GM18505 (cell line): ENCODE data around the gene NR1H3.
"Not testable (repeated sequence)": the region's sequence is repeated elsewhere in the genome, so short reads cannot be mapped to it uniquely, and the experiment has no call there.

Source experiments
- ATAC-seq: cut with Tn5 transposase; IDR thresholded peaks from one replicate; pipeline ENCODE4 v1.9.1; 2021; ENCODE audit not compliant: unreplicated experiment
- POLR2A ChIP-seq: IDR thresholded peaks from 4 replicates; pipeline ENCODE4 v1.6.1; 2011; ENCODE audit warnings: borderline replicate concordance; ENCODE audit not compliant: insufficient read depth, insufficient read length; ENCODE audit errors: extremely low read depth

NR1H3 gene

DNA sequence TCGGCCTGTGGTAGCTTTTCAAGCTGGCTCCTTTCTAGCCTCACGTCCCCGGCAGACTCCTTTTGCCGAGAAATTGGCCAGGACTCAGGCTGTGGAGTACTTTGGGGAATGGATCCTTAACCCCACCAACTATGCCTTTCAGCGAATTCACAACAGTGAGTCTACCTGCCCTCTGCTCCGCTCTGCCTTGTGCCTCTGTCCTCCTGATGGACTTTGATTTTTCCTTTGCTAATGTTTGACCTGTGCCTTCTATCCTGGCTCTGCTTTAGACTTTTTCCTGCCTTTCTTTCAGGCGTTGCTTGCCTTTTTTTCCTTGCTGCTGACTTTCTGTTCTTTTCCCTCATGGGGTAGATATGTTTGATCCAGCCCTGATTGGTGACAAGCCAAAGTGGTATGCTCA is 24.7 kb downstream of the NR1H3 start:
- no peak for ATAC-seq
- TF ChIP-seq POLR2A = no peak

DNA sequence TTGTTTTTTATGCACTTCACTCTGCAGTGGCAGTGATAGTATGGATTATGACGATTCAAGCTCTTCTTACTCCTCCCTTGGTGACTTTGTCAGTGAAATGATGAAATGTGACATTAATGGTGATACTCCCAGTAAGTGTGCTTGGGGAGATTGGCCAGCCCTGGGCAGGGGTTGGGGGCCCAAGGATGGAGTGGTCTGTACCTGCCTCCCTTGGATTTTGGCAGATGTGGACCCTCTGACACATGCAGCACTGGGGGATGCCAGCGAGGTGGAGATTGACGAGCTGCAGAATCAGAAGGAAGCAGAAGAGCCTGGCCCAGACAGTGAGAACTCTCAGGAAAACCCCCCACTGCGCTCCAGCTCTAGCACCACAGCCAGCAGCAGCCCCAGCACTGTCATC is 26.4 kb downstream of the NR1H3 start:
- no peak for TF ChIP-seq POLR2A
- ATAC-seq = no peak

DNA sequence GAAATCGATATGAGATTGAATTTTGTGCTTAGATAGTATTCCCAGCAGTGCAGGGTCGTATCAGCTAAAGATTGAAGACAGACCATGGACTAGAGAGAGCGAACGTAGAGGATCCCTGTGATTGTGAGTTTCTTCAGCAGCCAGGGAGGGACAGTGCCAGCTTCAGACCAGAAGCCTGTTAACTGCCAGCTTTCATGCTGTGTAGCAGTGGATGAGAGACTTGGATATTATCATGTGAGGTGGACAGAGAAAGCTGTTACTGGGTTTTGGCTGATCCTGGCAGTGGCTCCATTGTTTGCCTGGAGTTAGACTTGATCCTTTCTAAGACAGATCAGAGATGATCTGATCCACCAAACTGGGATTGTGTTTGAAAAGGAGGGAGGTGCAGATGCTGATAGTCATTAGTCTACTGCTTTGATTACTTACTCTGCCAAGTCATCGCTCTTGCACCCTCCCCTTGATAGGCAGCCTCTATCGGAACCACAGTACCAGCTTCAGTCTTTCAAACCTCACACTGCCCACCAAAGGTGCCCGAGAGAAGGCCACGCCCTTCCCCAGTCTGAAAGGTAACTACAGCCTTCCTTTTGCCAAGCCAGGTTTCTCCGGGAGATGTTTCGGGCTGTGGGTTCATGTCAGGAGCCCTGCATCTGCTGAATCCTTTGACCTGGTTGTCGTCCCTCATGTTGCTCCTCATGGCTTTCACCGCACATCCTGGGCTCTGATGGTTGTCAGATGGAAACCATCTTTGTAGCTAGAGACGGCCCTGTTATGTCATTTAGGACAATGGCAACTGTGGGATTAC is 28.4 kb downstream of the NR1H3 start:
- no peak for TF ChIP-seq POLR2A
- ATAC-seq = no peak

DNA sequence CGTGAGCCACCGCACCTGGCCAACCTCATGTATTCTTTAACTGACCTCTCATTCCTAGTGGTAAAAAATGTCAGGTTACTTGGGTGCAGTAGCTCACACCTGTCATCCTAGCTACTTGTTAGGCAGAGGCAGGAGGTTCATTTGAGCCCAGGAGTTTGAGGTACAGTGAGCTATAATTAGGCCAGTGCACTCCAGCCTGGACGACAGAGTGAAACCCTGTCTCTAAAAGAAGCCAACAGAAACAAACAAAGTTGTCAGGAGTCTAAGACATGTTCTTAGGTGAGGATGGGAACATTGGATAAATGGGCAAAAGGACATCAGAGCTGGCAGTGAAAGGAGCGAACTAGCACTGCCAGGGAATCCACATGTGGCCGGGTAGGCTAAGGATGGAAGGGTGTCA is 30.3 kb downstream of the NR1H3 start:
- no peak for TF ChIP-seq POLR2A
- no peak for ATAC-seq

DNA sequence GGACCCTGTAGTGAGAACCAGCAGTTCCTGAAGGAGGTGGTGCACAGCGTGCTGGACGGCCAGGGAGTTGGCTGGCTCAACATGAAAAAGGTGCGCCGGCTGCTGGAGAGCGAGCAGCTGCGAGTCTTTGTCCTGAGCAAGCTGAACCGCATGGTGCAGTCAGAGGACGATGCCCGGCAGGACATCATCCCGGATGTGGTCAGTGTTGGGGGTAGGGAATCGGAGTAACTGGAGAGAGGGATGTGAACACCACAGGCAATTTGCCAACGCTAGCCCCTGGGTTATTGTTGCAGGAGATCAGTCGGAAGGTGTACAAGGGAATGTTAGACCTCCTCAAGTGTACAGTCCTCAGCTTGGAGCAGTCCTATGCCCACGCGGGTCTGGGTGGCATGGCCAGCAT is 32.1 kb downstream of the NR1H3 start:
- no peak for TF ChIP-seq POLR2A
- no peak for ATAC-seq

DNA sequence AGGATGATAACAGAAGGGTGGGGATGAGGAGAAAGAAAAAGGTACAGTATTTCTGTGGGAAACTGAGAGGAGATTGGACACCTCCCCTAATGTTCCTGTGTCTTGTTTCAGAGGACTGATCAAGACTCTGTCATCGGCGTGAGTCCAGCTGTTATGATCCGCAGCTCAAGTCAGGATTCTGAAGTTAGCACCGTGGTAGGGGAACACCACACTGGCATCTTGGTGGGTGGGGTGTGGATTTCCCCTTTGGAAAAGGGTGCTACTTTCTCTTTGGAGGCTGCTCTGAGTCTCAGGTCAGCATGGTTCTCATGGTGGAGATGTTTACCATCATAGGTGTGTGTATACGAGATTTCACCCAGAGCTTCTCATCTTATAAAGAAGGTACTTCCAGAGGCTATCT is 37.6 kb downstream of the NR1H3 start:
- TF ChIP-seq POLR2A = no peak
- no peak for ATAC-seq

DNA sequence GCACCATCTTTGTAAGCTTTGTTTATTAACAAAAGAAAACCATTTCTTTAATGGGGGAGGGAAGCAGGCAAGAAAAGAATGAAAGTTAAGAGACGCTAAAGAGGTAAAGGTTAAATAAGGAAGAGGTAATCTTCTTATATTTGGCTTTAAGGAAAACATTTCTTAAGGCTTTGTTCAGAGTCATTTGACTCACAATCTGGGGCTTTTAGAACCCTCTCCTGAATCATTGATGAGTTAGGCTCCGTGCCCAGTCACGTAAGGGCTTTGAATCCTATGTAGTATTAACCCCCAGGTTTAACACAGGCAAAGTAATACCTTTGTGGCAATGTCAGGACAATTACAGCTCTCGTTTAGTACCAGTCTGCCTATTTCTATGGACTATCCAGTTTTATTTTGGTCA is 38.2 kb downstream of the NR1H3 start:
- ATAC-seq = no peak

DNA sequence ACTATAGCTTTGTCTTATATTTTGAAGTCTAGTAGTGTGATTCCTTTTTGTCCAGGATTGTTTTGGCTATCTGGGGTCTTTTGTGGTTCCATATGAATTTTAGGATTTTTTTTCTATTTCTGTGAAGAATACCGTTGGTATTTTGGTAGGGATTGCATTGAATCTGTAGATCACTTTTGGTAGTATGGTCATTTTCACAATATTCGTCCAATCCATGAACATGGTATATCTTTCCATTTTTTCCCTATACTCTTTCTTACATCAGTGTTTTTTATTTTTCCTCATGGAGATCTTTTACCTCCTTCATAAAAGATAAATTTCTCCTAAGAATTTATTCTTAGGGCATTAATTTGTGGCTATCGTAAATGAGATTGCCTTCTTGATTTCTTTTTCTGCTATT is 41.3 kb downstream of the NR1H3 start:
- TF ChIP-seq POLR2A = no peak

More for the DNA sequence above, 38.2 kb downstream of the NR1H3 start:
- no peak for TF ChIP-seq POLR2A

DNA sequence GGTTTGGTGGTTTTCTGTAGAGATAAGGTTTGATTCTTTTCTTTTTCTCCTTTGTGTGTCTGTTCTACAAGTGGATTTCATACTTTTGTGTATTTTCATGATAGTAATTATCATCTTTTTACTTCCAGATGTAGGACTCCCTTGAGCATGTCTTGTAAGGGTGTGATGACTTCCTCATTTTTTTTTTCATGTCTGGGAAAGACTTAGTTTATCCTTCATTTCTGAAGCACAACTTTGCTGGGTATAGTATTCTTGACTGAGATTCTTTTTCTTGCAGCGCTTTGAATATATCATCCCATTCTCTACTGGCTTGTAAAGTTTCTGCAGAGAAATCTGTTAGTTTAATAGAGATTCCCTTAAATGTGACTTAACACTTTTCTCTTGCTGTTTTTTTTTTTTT is 45.1 kb downstream of the NR1H3 start:
- TF ChIP-seq POLR2A = no peak
- no peak for ATAC-seq

More for the DNA sequence above, 41.3 kb downstream of the NR1H3 start:
- ATAC-seq = no peak

DNA sequence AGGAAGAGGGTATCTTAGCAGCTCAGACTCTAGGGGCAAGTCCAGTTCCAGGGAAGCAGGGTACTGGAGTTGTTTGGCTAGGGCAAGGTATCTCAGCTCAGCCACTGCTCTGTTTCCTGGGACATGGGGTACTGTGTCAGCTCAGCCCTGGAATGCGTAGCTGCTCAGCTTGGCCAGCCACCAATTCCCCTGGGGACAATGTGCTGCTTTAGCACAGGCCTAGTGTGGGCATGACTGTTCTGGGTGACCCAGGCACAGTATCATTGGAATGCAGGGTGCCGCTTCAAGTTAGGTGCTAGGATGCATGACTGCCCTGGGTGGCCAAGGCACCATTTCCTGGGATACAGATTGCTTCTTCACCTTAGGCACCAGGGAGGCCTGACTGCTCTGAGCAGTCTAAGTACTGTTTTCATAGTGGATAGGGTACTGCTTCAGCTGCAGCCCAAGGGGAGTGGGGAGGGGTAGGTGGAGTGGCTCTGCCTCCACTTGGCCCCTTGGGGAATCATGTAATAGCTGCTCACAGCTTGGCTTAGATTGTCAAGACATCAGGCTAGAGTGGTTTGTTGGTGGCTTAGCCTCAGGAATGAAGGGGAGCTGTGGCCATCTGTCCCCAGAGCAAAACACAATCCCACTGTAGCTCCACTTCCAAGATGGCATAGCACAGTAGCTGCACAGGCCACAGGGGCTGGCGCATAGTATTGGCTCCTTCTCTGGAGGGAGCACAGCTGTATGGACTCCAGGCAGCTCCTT is 48.1 kb downstream of the NR1H3 start:
- no peak for ATAC-seq
- TF ChIP-seq POLR2A = no peak

DNA sequence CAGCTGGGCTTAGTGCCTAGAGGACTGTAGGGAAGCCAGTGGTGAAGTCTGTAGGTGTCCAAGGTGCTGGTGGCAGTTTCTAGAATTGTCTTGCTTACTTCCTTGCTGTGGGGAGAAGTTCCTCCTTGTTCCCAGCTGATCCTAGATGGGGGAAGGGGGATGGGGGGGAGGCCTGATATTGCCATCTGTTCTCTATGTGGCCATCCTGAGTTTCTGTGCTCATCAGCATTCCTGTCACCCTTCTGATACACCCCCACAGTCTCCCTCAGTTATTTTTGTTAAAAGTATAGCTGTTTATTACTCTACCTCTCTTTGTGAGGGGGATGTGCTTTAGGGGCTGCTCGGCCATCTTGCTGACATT is 48.7 kb downstream of the NR1H3 start:
- no peak for TF ChIP-seq POLR2A
- no peak for ATAC-seq

DNA sequence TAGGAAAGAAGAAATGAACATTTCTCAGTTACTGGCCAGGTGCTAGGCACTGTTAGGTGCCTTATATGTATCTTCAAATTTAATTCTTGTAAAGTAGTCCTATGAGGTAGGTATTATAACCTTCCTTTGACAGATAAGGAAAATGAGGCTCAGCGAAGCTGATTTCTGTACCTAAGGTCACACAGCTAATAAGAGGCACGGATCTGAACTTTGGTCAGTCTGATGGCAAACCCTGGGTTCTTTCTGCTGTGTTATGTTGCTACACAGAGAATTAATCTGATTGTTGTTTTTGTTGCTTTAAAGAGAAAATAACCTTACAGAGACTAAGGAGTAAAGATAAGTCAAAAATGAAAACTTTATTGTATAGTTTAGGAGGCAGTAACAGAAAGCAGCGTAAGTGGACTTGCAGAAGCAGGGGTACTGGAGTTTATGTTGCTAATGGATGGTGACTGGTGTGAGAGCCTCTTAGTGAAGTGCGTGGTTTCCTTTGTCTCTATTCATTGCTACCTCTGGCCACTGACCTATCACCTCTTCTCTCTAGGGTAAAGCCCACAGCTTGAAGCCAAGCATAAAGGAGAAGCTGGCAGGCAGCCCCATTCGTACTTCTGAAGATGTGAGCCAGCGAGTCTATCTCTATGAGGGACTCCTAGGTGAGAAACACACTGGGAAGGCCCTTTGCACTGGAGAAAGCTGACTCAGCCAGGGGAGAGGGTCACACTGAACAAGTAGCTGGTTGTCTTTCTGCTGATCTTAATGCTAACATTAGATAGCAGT is 50.4 kb downstream of the NR1H3 start:
- ATAC-seq = no peak
- TF ChIP-seq POLR2A = no peak

DNA sequence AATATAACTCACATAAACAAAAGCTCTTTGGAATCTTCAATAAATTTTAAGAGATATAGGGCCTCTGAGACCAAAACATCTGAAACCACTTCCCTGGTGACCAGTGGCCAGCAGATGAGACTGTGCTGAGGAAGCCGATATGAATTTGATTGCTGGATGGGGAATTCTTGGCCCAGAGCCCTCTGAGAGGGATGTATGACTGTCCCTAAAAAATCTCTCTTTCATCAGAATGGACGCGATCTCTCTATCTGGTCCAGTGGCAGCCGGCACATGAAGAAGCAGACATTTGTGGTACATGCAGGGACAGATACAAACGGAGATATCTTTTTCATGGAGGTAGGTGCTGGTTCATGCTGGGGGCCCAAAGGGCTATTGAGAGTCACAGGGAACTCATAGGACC is 57.2 kb downstream of the NR1H3 start:
- ATAC-seq = no peak
- no peak for TF ChIP-seq POLR2A

DNA sequence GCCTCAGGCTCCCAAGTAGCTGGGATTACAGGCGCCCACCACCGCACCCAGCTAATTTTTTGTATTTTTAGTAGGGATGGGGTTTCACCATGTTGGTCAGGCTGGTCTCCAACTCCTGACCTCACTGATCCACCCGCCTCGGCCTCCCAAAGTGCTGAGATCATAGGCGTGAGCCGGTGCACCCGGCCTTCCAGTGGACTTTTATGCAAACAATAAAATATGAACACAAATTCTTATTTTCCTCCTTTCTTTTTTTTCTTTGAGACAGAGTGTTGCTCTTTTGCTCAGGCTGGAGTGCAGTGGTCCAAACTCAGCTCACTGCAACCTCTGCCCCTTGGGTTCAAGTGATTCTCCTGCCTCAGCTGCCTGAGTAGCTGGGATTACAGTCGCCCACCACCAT is 58.7 kb downstream of the NR1H3 start:
- ATAC-seq = not testable (repeated sequence)

DNA sequence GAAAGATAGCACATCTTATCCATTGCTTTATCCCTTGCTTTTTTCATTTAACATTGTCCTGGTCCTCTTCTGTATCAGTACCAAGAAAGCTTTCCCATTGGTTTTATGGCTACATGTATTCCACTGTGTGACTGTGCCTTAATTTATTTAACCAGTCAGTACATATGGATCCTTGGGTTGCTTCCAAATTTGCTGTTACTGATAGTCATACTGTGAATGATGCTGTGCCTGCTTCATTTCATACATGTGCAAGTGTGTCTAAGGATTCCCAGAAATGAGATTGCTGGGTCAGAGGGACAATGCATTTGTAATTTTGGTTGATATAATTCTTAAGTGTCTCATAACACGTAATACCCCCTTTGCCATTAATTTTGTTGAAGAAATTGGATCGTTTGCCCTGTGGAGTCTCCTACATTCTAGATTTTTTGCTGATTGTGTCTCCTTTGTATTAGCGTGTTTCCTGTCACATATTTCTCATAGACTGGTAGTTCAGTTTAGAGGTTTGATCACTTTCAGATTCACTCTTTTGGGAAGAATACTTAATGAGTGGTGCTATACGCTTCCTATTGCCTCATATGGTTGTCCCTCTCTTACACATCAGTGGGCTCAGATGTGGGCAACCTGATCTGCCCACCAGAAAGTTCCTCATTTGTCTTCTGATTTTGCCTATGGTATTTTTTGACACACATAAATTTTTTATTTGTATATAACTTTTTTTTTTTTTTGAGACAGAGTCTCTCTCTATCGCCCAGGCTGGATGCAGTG is 59.5 kb downstream of the NR1H3 start:
- ATAC-seq = peak; percentile 70
- no peak for TF ChIP-seq POLR2A
